CD4-positive, alpha-beta T cell treated with Interleukin-21 for 1 hour (primary cell): ENCODE data around the gene REL.

Source experiments
- DNase-seq: peaks from one replicate; pipeline ENCODE4 v3.0.0-alpha.2; 2020

The REL gene

GRCh38 chr2:60966507-60967405 lies 85.4 kb downstream of the REL start:
- no peak for DNase-seq

- DNase-seq, result no peak
Observed at GRCh38 chr2:60972889-60973656, 91.7 kb downstream of the REL start.

- DNase-seq, result no peak
Observed at GRCh38 chr2:60973705-60974104, 92.3 kb downstream of the REL start.

- DNase-seq, result no peak
Observed at GRCh38 chr2:60974652-60975051, 93.3 kb downstream of the REL start.
